Activated naive CD4-positive, alpha-beta T cell treated with anti-CD3 and anti-CD28 coated beads for 36 hours (primary cell): ENCODE measurements around the gene FKBP11. TPM values are rescaled to one million over a fixed set of nuclear protein-coding genes. Genes with fewer than 3 reads are reported as not detected.
"Not testable (repeated sequence)": the region's sequence is repeated elsewhere in the genome, so short reads cannot be mapped to it uniquely, and the experiment has no call there.

Experiments
- CTCF ChIA-PET: fragments of 350-600 bp; sonication (Branson Sonifier 250); formaldehyde crosslinking; loops from one replicate; lab custom pipeline; 2021; ENCODE audit warnings: antibody characterized with exemption; lab: Charles Lee
- DNase-seq: peaks from one replicate; pipeline ENCODE4 v3.0.0-alpha.2; 2020
- H3K27ac Mint-ChIP-seq: one replicate; pipeline ENCODE4 v1.8.0; 2021; ENCODE audit warnings: mild to moderate bottlenecking, mixed read lengths
- H3K27me3 Mint-ChIP-seq: one replicate; pipeline ENCODE4 v1.8.0; 2021; ENCODE audit warnings: low read depth, mixed read lengths
- H3K36me3 Mint-ChIP-seq: one replicate; pipeline ENCODE4 v1.8.0; 2021; ENCODE audit warnings: low read depth, mixed read lengths
- H3K4me1 Mint-ChIP-seq: one replicate; pipeline ENCODE4 v1.8.0; 2021; ENCODE audit warnings: low read depth, mixed read lengths
- H3K4me3 Mint-ChIP-seq: one replicate; pipeline ENCODE4 v1.8.0; 2021; ENCODE audit warnings: mild to moderate bottlenecking, moderate library complexity, mixed read lengths
- H3K9me3 Mint-ChIP-seq: one replicate; pipeline ENCODE4 v1.8.0; 2021; ENCODE audit warnings: mixed read lengths
- intact Hi-C: fragments of 100-400 bp; cut with micrococcal nuclease; formaldehyde crosslinking; loops from one replicate; pipeline ENCODE4 v1.15.1; 2023
- total RNA-seq, 2 experiments: library from RNA; stranded (reverse); gene quantifications; one replicate each; pipeline ENCODE4 v1.2.3, GENCODE V29; 2021

The FKBP11 gene
- total RNA-seq, 2 experiments from 2014 or later, result 49.6 to 59.8 TPM

DNA sequence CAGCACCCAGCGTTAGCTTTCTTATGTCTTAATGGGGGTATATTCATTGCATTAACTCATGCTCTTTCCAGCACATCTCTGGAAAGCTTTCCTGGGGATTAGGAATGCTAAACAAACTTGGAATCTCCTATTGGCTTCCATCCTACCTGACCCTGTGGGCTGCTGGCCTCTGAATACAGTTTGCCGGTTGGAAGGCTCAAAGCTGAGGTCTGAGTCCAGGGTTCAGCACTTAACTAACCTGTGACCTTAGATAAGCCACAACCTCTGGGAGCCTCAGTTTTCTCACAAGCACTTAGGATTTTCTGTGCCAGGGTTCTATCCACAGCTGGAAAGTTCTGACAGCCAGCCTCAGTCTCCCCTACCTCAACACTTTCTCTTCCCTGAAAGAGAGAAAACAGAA, 46.7 kb downstream of the FKBP11 start:
- Mint-ChIP-seq H3K27me3 (peaks cover 18% of the 10 kb centered on the region), H3K4me1 (peaks cover 4% of the 10 kb centered on the region), H3K27ac (no peak overlapping the region), H3K4me3 (no peak overlapping the region), H3K36me3 (no peaks in the 10 kb centered on the region), H3K9me3 (no peaks in the 10 kb centered on the region)
- intact Hi-C loops, result no loop called here
- no peak for DNase-seq
- CTCF ChIA-PET, result interaction anchor here (0.9 to 1.5 kb wide), 2 partner anchors 12 to 13 kb away, joined by 3 to 5 read pairs; partner anchors contain the start of gene RND1

DNA sequence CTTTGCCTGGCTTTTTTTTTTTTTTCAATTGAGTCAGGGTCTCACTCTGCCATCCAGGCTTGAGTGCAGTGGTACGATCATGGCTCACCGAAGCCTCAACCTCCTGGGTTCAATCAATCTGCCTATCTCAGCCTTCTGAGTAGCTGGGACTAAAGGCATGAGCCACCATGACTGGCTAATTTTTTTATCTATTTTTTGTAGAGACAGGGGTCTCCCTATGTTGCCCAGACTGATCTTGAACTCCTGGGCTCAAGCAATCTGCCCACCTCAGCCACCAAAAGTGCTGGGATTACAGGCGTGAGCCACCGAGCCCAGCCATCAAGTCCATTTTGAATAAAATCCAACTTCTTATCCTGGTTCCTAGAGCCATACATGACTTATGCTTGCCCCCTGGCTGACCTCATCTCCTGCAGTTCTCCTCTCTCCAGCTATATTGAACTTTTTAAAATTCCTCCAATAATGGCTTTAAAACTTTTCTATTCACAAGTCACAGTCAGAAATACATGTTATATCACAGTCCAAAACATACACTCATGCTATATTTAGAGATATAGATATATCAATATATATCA, 49.3 kb downstream of the FKBP11 start:
- Mint-ChIP-seq H3K27ac (no peak overlapping the region), H3K4me3 (no peak overlapping the region), H3K27me3 (peaks cover 11% of the 10 kb centered on the region), H3K36me3 (no peaks in the 10 kb centered on the region), H3K4me1 (no peaks in the 10 kb centered on the region), H3K9me3 (no peaks in the 10 kb centered on the region)
- CTCF ChIA-PET, result interaction anchor here (0.6 kb wide), 1 partner anchor 119 kb away, joined by 4 read pairs; no protein-coding TSS in a partner anchor
- DNase-seq, result no peak
- intact Hi-C loops, result no loop called here

DNA sequence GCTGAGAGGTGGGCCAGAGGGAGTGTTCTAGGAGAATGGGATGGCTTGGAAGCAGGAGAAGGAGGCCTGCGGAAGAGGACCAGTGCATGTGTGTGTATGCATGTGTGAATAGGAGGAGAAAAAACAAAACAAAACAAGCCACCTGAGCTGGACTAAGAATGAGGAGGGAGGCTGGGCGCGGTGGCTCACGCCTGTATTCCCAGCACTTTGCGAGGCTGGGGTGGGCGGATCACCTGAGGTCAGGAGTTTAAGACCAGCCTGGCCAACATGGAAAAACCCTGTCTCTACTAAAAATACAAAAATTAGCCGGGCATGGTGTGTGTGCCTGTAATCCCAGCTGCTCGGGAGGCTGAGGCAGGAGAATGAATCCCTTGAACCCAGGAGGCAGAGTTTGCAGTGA, 51.8 kb downstream of the FKBP11 start:
- H3K4me1 Mint-ChIP-seq, H3K9me3 Mint-ChIP-seq, H3K36me3 Mint-ChIP-seq, DNase-seq, H3K27ac Mint-ChIP-seq, intact Hi-C loops, H3K4me3 Mint-ChIP-seq, H3K27me3 Mint-ChIP-seq: not testable (repeated sequence)
- CTCF ChIA-PET, result interaction anchor here (1.0 to 1.5 kb wide), 5 partner anchors 13 to 114 kb away, joined by 3 to 6 read pairs (median 5); no protein-coding TSS in a partner anchor

DNA sequence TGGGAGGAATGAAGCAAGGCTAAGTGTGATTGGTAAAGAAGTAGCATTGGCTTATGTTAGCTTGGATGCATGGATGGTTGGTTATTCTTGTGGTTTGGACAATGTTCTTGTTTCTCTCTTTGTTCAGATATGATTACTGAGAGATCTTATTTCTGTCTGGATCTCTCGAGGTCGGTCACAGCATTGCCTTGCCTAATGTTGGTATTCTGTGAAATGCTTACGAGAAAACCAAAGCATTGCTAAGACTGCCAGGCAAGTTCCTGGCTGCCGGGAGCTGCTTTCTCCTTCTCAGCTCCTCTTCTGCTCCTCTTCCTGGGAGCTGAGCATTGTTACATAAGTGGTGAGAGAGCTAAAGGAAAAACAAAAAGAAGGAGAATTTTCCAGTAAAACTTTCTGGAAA, 52.2 kb downstream of the FKBP11 start:
- Mint-ChIP-seq H3K27me3 (no peaks in the 10 kb centered on the region), H3K27ac (no peak overlapping the region), H3K4me3 (no peak overlapping the region), H3K4me1 (no peaks in the 10 kb centered on the region), H3K36me3 (no peaks in the 10 kb centered on the region), H3K9me3 (no peaks in the 10 kb centered on the region)
- intact Hi-C loops, result no loop called here
- DNase-seq, result no peak
- CTCF ChIA-PET, result interaction anchor here (1.0 to 1.5 kb wide), 3 partner anchors 13 to 115 kb away, joined by 3 to 6 read pairs (median 3); no protein-coding TSS in a partner anchor

Other genes starting within 250 kb of the FKBP11 start
- 10 to 100 TPM; 37.9 to 39.1 TPM for gene KANSL2, start 243.3 kb downstream of the FKBP11 start, total RNA-seq
- gene CCNT1, start 208.8 kb downstream of the FKBP11 start, total RNA-seq, result 10 to 100 TPM; 73.8 to 77.0 TPM
- gene ADCY6, start 136.4 kb downstream of the FKBP11 start, total RNA-seq, result under 1 TPM; 0.05 to 0.15 TPM
- 10 to 100 TPM in 1 of 2 experiments, 1 to 10 TPM in 1; 9.5 to 10.0 TPM for gene CACNB3, start 107.0 kb downstream of the FKBP11 start, total RNA-seq
- 100 to 1,000 TPM; 115 to 125 TPM for gene DDX23, start 73.3 kb downstream of the FKBP11 start, total RNA-seq
- 1 to 10 TPM; 6.8 to 7.4 TPM for gene RND1, start 59.6 kb downstream of the FKBP11 start, total RNA-seq
- gene ARF3, start 32.0 kb upstream of the FKBP11 start, total RNA-seq, result 10 to 100 TPM; 84.4 to 87.3 TPM
- gene WNT10B, start 46.2 kb upstream of the FKBP11 start, total RNA-seq, result not detected
- gene WNT1, start 52.8 kb upstream of the FKBP11 start, total RNA-seq, result not detected
- under 1 TPM; 0.20 to 0.21 TPM for gene DDN, start 73.9 kb upstream of the FKBP11 start, total RNA-seq
- 10 to 100 TPM; 49.4 to 50.9 TPM for gene PRKAG1, start 93.3 kb upstream of the FKBP11 start, total RNA-seq
- gene KMT2D, start 135.3 kb upstream of the FKBP11 start, total RNA-seq, result 10 to 100 TPM; 44.9 to 49.0 TPM
- gene RHEBL1, start 144.5 kb upstream of the FKBP11 start, total RNA-seq, result 10 to 100 TPM; 11.8 to 15.2 TPM
- under 1 TPM in 1 of 2 experiments, not detected in 1; 0.07 TPM for gene DHH, start 169.3 kb upstream of the FKBP11 start, total RNA-seq
- 10 to 100 TPM; 60.1 to 66.8 TPM for gene LMBR1L, start 185.4 kb upstream of the FKBP11 start, total RNA-seq
- gene TUBA1B, start 205.9 kb upstream of the FKBP11 start, total RNA-seq, result 1,000 to 10,000 TPM; 2,826 to 2,914 TPM